ENCODE results near the gene RRP1.
A peak's percentile ranks its signal among the peaks of the same experiment; 100 is the strongest.

The RRP1 gene

DNA sequence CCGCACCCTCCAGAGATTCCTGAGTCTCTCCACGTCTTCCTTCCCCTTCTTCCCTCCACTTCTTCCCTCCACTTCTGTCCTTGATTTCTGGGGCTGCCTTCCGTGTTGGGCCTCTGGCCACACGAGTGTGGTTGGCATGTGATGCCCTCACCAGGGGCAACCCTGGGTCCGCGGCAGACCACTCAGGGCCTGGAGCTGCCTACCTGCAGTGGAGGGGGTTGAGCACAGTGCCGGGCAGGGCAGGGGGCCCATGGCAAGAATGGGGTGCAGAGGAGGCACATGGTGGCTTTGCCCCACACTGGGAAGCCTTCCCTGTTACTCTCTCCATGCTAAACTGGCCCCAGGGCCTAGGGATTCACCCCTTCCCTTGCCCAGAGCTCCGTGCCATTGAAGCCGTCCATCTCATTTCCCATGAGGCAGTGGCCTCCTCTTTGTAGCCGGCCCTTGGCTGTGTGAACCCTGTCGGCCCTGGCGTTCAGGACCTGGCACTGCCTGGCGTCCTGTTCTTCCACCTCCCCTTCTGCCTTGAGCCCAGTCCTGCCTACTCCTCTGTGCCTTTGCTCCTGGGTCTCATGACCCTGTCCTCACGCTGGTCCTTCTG, 13.4 kb downstream of the RRP1 start:
- Histone ChIP-seq H3K27ac (ENCODE audit: low read depth, low read length) (no peak overlapping the region), H3K9ac (ENCODE audit: low read length) (no peak overlapping the region), H3K9me2 (replicated peaks; ENCODE audit: insufficient read depth, low read length) (no peaks in the 10 kb centered on the region), H3K9me3 (ENCODE audit: insufficient read depth, low read length) (no peaks in the 10 kb centered on the region), H3K4me3 (ENCODE audit: insufficient read depth, low read length, poor library complexity, severe bottlenecking) (no peak overlapping the region), H3F3A (ENCODE audit: insufficient read depth) (peaks cover 8% of the 10 kb centered on the region), H4K20me1 (ENCODE audit: low read depth, low read length) (no peaks in the 10 kb centered on the region), H3K79me2 (ENCODE audit: insufficient read depth, low read length) (no peaks in the 10 kb centered on the region), H3K36me3 (ENCODE audit: low read length) (no peaks in the 10 kb centered on the region), H3K4me2 (ENCODE audit: low read depth, low read length, poor library complexity, severe bottlenecking) (no peak overlapping the region), H3K27me3 (ENCODE audit: low read length) (no peaks in the 10 kb centered on the region), H2AFZ (ENCODE audit: low read depth, low read length, severe bottlenecking) (no peak overlapping the region)
- TF ChIP-seq, protein P1, sequence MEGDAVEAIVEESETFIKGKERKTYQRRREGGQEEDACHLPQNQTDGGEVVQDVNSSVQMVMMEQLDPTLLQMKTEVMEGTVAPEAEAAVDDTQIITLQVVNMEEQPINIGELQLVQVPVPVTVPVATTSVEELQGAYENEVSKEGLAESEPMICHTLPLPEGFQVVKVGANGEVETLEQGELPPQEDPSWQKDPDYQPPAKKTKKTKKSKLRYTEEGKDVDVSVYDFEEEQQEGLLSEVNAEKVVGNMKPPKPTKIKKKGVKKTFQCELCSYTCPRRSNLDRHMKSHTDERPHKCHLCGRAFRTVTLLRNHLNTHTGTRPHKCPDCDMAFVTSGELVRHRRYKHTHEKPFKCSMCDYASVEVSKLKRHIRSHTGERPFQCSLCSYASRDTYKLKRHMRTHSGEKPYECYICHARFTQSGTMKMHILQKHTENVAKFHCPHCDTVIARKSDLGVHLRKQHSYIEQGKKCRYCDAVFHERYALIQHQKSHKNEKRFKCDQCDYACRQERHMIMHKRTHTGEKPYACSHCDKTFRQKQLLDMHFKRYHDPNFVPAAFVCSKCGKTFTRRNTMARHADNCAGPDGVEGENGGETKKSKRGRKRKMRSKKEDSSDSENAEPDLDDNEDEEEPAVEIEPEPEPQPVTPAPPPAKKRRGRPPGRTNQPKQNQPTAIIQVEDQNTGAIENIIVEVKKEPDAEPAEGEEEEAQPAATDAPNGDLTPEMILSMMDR (IDR thresholded peaks at IDR 0.05; ENCODE audit: insufficient read depth, low read length, poor library complexity, severe bottlenecking) = no peak
- no peak for TF ChIP-seq EZH2phosphoT487 (conservative IDR thresholded peaks at IDR 0.05; ENCODE audit: low read length)

DNA sequence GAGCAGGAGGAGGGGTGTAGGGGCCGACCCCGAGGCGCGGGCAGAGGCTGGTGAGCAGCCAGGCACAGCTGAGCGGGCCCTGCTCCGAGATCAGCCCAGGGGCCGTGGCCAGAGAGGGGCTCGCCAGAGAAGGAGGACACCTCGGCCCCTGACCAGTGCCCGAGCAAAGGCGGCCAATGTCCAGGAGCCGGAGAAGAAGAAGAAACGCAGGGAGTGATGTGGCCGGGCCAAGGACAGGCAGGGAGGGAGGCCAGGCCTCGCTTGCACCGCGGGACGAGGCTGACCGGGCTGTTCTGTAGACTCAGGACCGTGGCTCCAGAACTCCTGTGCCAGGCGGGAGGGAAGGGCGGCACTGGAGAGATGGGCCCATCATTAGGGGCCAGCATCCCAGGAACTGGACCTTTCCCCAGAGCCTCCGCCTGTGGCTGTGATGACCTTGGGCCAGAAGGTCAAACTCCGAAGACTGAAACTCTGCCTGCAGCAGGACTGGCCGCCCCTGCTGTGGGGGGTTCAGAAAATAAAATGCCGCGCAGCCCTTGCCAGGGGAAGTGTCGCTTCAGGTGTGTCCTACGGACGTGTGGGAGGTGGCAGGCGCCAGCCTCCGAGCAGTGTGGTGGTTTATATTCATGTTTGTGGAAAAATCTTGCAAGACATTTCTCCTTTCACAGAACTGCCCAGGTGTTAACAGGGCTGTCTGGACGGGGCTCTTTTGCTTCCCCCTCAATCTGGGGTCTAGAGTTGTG, 14.4 kb downstream of the RRP1 start:
- Histone ChIP-seq H3K9me2 (replicated peaks; ENCODE audit: insufficient read depth, low read length) (no peaks in the 10 kb centered on the region), H3K27me3 (ENCODE audit: low read length) (no peaks in the 10 kb centered on the region), H4K20me1 (ENCODE audit: low read depth, low read length) (no peaks in the 10 kb centered on the region), H3K4me2 (ENCODE audit: low read depth, low read length, poor library complexity, severe bottlenecking) (no peak overlapping the region), H3K36me3 (ENCODE audit: low read length) (no peaks in the 10 kb centered on the region), H3K27ac (ENCODE audit: low read depth, low read length) (no peak overlapping the region), H2AFZ (ENCODE audit: low read depth, low read length, severe bottlenecking) (no peak overlapping the region), H3K9me3 (ENCODE audit: insufficient read depth, low read length) (no peaks in the 10 kb centered on the region), H3F3A (ENCODE audit: insufficient read depth) (peaks cover 8% of the 10 kb centered on the region), H3K9ac (ENCODE audit: low read length) (no peak overlapping the region), H3K4me3 (ENCODE audit: insufficient read depth, low read length, poor library complexity, severe bottlenecking) (no peak overlapping the region), H3K79me2 (ENCODE audit: insufficient read depth, low read length) (no peaks in the 10 kb centered on the region)
- no peak for TF ChIP-seq EZH2phosphoT487 (conservative IDR thresholded peaks at IDR 0.05; ENCODE audit: low read length)
- TF ChIP-seq, protein P1 (IDR thresholded peaks at IDR 0.05; ENCODE audit: insufficient read depth, low read length, poor library complexity, severe bottlenecking) = no peak

DNA sequence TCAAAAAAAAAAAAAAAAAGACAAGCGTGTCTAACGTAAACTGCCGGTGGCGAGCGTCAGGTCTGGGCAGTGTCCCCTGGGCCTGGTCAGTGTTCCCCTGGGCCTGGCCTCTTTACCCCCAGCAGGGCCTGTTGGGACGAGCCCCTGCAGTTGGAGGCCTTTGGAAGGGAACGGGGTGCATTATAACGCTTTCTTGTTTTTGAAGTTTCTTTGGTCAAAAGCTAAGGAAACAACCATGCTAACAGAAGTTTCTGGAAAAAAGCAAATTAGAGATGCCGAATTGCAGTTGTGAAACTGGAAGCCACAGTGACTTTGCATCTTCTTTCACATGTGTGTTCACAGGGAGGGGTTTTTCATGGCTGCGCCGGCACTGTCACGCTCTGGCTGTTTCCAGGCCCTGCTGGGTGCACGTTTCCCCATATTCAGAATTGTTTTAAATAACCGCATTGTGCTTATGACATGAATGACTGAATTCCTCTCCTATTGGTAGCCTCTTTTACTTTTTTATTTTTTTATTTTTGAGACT, 16.0 kb downstream of the RRP1 start:
- TF ChIP-seq, protein P1 (IDR thresholded peaks at IDR 0.05; ENCODE audit: insufficient read depth, low read length, poor library complexity, severe bottlenecking) = no peak
- no peak for TF ChIP-seq EZH2phosphoT487 (conservative IDR thresholded peaks at IDR 0.05; ENCODE audit: low read length)

More for the DNA sequence above, 16.0 kb downstream of the RRP1 start:
- H3K36me3 ChIP-seq (ENCODE audit: low read length) = no peaks in the 10 kb centered on the region
- H3K27me3 ChIP-seq (ENCODE audit: low read length) = no peaks in the 10 kb centered on the region
- H3K4me2 ChIP-seq (ENCODE audit: low read depth, low read length, poor library complexity, severe bottlenecking) = peak overlapping the region; percentile 53
- H3K9ac ChIP-seq (ENCODE audit: low read length) = peak overlapping the region; percentile 29
- H3K27ac ChIP-seq (ENCODE audit: low read depth, low read length) = peak overlapping the region; percentile 86
- H3F3A ChIP-seq (ENCODE audit: insufficient read depth) = peaks cover 8% of the 10 kb centered on the region
- no peaks in the 10 kb centered on the region for H4K20me1 ChIP-seq (ENCODE audit: low read depth, low read length)
- no peaks in the 10 kb centered on the region for H3K79me2 ChIP-seq (ENCODE audit: insufficient read depth, low read length)
- H3K9me3 ChIP-seq (ENCODE audit: insufficient read depth, low read length) = no peaks in the 10 kb centered on the region
- no peaks in the 10 kb centered on the region for H3K9me2 ChIP-seq (replicated peaks; ENCODE audit: insufficient read depth, low read length)
- no peak overlapping the region for H2AFZ ChIP-seq (ENCODE audit: low read depth, low read length, severe bottlenecking)
- H3K4me3 ChIP-seq (ENCODE audit: insufficient read depth, low read length, poor library complexity, severe bottlenecking) = no peak overlapping the region
